IMR-90 (cell line): Measurements from ENCODE around the gene HSPG2. TPM values are rescaled to one million over a fixed set of nuclear protein-coding genes. Genes with fewer than 3 reads are reported as not detected.

ENCODE experiments used
- ATAC-seq: fragments of 200-7000 bp; cut with Tn5 transposase; 2 replicates; pipeline ENCODE4 v1.9.1; 2020; ENCODE audit warnings: low read depth, mild to moderate bottlenecking, moderate library complexity
- BruUV-seq: library from RNA; stranded (reverse); fragments of 400-500 nt; replicated peaks from 2 replicates; lab custom pipeline; 2021; lab: Mats Ljungman, UMichigan
- CTCF ChIA-PET: fragments of 300-600 bp; formaldehyde crosslinking; extraction: SDS; loops from one replicate; lab custom pipeline; 2021; ENCODE audit warnings: antibody characterized with exemption; lab: Yijun Ruan, JAX
- POLR2A ChIA-PET: fragments of 300-600 bp; sonication (Branson Sonifier 250); formaldehyde crosslinking; loops from one replicate; lab custom pipeline; 2022; ENCODE audit warnings: antibody characterized with exemption; ENCODE audit not compliant: unreplicated experiment; lab: Charles Lee
- DNase-seq: peaks from one replicate; pipeline ENCODE4 v3.0.0; 2013
- H2AFZ ChIP-seq: replicated peaks from 2 replicates; pipeline ENCODE3; 2013; ENCODE audit warnings: low read length, mild to moderate bottlenecking; ENCODE audit not compliant: poor library complexity
- H2AK5ac ChIP-seq: 2 replicates; pipeline ENCODE4 v1.6.1; 2013; ENCODE audit warnings: low read depth, low read length, inconsistent platforms
- H2AK9ac ChIP-seq: replicated peaks from 2 replicates; pipeline ENCODE3; 2013; ENCODE audit warnings: mild to moderate bottlenecking, low read depth, low read length, moderate library complexity; ENCODE audit not compliant: poor library complexity
- H2BK120ac ChIP-seq: 2 replicates; pipeline ENCODE4 v1.6.1; 2013; ENCODE audit warnings: low read depth, low read length, inconsistent platforms
- H2BK15ac ChIP-seq: 3 replicates; pipeline ENCODE4 v1.6.1; 2013; ENCODE audit warnings: low read depth, low read length, inconsistent platforms
- H2BK20ac ChIP-seq: 2 replicates; pipeline ENCODE4 v1.6.1; 2013; ENCODE audit warnings: low read depth, mild to moderate bottlenecking, inconsistent platforms, low read length, moderate library complexity
- H2BK5ac ChIP-seq: 2 replicates; pipeline ENCODE4 v1.6.1; 2013; ENCODE audit warnings: mild to moderate bottlenecking, low read depth, low read length, inconsistent platforms; ENCODE audit not compliant: poor library complexity, severe bottlenecking
- H3K14ac ChIP-seq: replicated peaks from 2 replicates; pipeline ENCODE4 v1.6.1; 2013; ENCODE audit warnings: low read depth, low read length, inconsistent platforms
- H3K18ac ChIP-seq: 2 replicates; pipeline ENCODE4 v1.6.1; 2013; ENCODE audit warnings: low read depth, low read length, control low read depth
- H3K23ac ChIP-seq: 2 replicates; pipeline ENCODE4 v1.6.1; 2013; ENCODE audit warnings: low read depth, low read length, inconsistent platforms
- H3K27ac ChIP-seq: 2 replicates; pipeline ENCODE4 v1.5.1; 2013; ENCODE audit warnings: mild to moderate bottlenecking, control low read depth, low read length; ENCODE audit not compliant: insufficient read depth
- H3K27me3 ChIP-seq: 2 replicates; pipeline ENCODE4 v1.6.1; 2013; ENCODE audit warnings: low read length; ENCODE audit not compliant: control insufficient read depth, insufficient read depth
- H3K36me3 ChIP-seq: 2 replicates; pipeline ENCODE4 v1.6.1; 2013; ENCODE audit warnings: low read length, mixed read lengths; ENCODE audit not compliant: control insufficient read depth, insufficient read depth
- H3K4ac ChIP-seq: 2 replicates; pipeline ENCODE4 v1.6.1; 2013; ENCODE audit warnings: low read depth, low read length, inconsistent platforms
- H3K4me1 ChIP-seq: 2 replicates; pipeline ENCODE4 v1.6.1; 2013; ENCODE audit warnings: low read length, mixed read lengths; ENCODE audit not compliant: control insufficient read depth, insufficient read depth
- H3K4me2 ChIP-seq: 2 replicates; pipeline ENCODE4 v1.6.1; 2013; ENCODE audit warnings: low read depth, mild to moderate bottlenecking, control low read depth, low read length, moderate library complexity
- H3K4me3 ChIP-seq: 2 replicates; pipeline ENCODE4 v1.5.1; 2013; ENCODE audit warnings: low read depth, mild to moderate bottlenecking, control low read depth, low read length, moderate library complexity; ENCODE audit not compliant: insufficient read depth
- H3K56ac ChIP-seq: 2 replicates; pipeline ENCODE4 v1.6.1; 2013; ENCODE audit warnings: low read length, inconsistent platforms; ENCODE audit not compliant: insufficient read depth; ENCODE audit errors: extremely low read depth
- H3K79me1 ChIP-seq, 2 experiments: 2 replicates each; pipeline ENCODE4 v1.6.1; 2013; ENCODE audit warnings: low read length in 2 of 2, inconsistent platforms in 1 of 2, low read depth in 1 of 2
- H3K9ac ChIP-seq: 2 replicates; pipeline ENCODE4 v1.6.1; 2013; ENCODE audit warnings: low read depth, low read length, control low read depth
- H3K9me1 ChIP-seq: 2 replicates; pipeline ENCODE4 v1.6.1; 2013; ENCODE audit warnings: low read length, inconsistent platforms; ENCODE audit not compliant: insufficient read depth
- H3K9me3 ChIP-seq: 2 replicates; pipeline ENCODE4 v1.6.1; 2013; ENCODE audit warnings: low read length; ENCODE audit not compliant: control insufficient read depth, insufficient read depth
- H4K20me1 ChIP-seq: 2 replicates; pipeline ENCODE4 v1.6.1; 2013; ENCODE audit warnings: low read length, inconsistent platforms; ENCODE audit not compliant: insufficient read depth
- H4K5ac ChIP-seq: 2 replicates; pipeline ENCODE4 v1.6.1; 2013; ENCODE audit warnings: mild to moderate bottlenecking, low read depth, low read length, control low read depth
- H4K8ac ChIP-seq, 2 experiments: 2 replicates each; pipeline ENCODE4 v1.6.1; 2013; ENCODE audit warnings: low read depth in 2 of 2, low read length in 2 of 2, control low read depth in 1 of 2, inconsistent platforms in 1 of 2
- H4K91ac ChIP-seq: 2 replicates; pipeline ENCODE4 v1.6.1; 2013; ENCODE audit warnings: low read depth, low read length, inconsistent platforms; ENCODE audit not compliant: insufficient read depth
- BHLHE40 ChIP-seq: fragments of 150-350 bp; IDR thresholded peaks from 2 replicates; pipeline ENCODE4 v1.6.1; 2016; ENCODE audit warnings: mild to moderate bottlenecking, low read depth, low read length
- MAFK ChIP-seq: IDR thresholded peaks from 2 replicates; pipeline ENCODE4 v1.6.1; 2012; ENCODE audit warnings: low read depth, low read length, improper control_type of control experiment
- MAZ ChIP-seq: IDR thresholded peaks from 2 replicates; pipeline ENCODE4 v1.6.1; 2012; ENCODE audit warnings: low read depth, mild to moderate bottlenecking, low read length, improper control_type of control experiment, moderate library complexity, borderline replicate concordance
- RFX5 ChIP-seq: IDR thresholded peaks from 2 replicates; pipeline ENCODE4 v1.8.0; 2012; ENCODE audit warnings: low read depth, mild to moderate bottlenecking, low read length, moderate library complexity
- WGBS, 2 experiments: methylation state at CpG; one replicate each; pipeline versions ENCODE4 v1.1.5 to v1.1.7; 2013; ENCODE audit warnings: missing lambda C conversion rate in 2 of 2; ENCODE audit not compliant: insufficient read length in 1 of 2; ENCODE audit errors: extremely low coverage in 2 of 2; 5-methylcytosine and 5-hydroxymethylcytosine counted together
- dilution Hi-C: fragments of 300-500 bp; cut with HindIII; formaldehyde crosslinking; loops from one replicate; pipeline ENCODE4 v1.14.3; 2018; ENCODE audit warnings: low sequenced_read_pairs; ENCODE audit not compliant: unreplicated experiment
- in situ Hi-C: fragments of 300-500 bp; cut with MboI; formaldehyde crosslinking; loops from 3 replicates; pipeline ENCODE4 v1.14.3; 2019; ENCODE audit warnings: low sequenced_read_pairs, inconsistent platforms, mixed read lengths
- intact Hi-C: fragments of 100-400 bp; cut with micrococcal nuclease; formaldehyde crosslinking; loops from 2 replicates; pipeline ENCODE4 v1.10.0; 2022
- polyA plus RNA-seq, 3 experiments: library from polyadenylated mRNA; depleted of rRNA; stranded (reverse); fragments of >200 nt; gene quantifications; 2 replicates each; pipeline ENCODE4 v1.2.3, GENCODE V29; 2012; ENCODE audit warnings: low replicate concordance in 1 of 3
- total RNA-seq: library from RNA; depleted of rRNA; stranded (reverse); fragments of >200 nt; gene quantifications from 2 replicates; pipeline ENCODE4 v1.2.3, GENCODE V29; 2012
- TF ChIP-seq, protein P1 (sequence below): conservative IDR thresholded peaks from 2 replicates; pipeline ENCODE4 v1.5.1; 2012; ENCODE audit warnings: mild to moderate bottlenecking, low read depth, low read length, improper control_type of control experiment
- TF ChIP-seq, protein P2 (sequence below): fragments of 150-350 bp; IDR thresholded peaks from 2 replicates; pipeline ENCODE4 v1.6.1; 2016; ENCODE audit warnings: low read depth, mild to moderate bottlenecking, low read length, moderate library complexity, borderline replicate concordance

Gene HSPG2
- total and polyA plus RNA-seq, 2 of the 4 experiments (the other 2 are of a cell fraction), result 15.8 to 94.0 TPM

DNA sequence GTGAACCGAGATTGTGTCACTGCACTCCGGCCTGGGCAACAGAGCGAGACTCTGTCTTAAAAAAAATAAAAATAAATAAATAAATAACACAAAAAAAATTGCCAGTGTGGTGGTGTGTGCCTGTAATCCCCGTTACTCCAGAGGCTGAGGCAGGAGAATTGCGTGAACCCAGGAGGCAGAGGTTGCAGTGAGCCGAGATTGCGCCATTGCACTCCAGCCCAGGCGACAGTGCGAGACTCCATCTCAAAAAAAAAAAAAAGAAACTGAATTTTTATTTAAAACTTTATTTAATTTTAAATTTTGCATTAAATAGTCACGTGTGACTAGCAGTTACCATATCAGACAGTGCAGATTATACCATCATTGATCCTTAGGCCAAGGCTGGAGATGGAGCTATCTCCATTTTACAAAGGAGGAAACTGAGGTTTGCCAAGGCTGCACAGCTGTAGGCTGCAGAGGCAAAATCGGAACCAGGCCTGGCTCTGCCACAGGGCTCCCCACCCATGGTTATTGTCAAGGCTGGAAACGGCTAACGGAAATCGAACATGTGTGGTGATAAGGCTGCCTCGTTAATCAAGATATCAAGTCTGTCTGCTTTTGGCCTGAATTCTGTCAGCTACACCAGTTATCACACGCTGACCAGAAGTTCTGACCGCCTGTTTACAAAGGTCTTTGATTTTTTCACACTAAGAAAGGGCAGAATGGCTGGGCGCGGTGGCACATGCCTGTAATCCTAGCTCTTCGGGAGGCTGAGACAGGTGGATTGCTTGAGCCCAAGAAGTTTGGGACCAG, 20.5 kb downstream of the HSPG2 start:
- intact Hi-C loops, result loop anchor here (5.0 kb wide), 2 partner anchors 46 to 216 kb away; no protein-coding TSS in a partner anchor
- H2BK20ac ChIP-seq, result no peak overlapping the region
- no peak overlapping the region for H3K14ac ChIP-seq
- no peak overlapping the region for H3K4me2 ChIP-seq
- H3K4me1 ChIP-seq, result peaks cover 31% of the 10 kb centered on the region
- H2AK9ac ChIP-seq, result no peak overlapping the region
- H2AK5ac ChIP-seq, result no peak overlapping the region
- ChIA-PET CTCF (no interaction called here), POLR2A (no interaction called here)
- peaks cover 38% of the 10 kb centered on the region for H4K20me1 ChIP-seq
- H3K27me3 ChIP-seq, result no peaks in the 10 kb centered on the region
- WGBS, 2 experiments, result 91% methylated on average over 11 of the region's 20 CpGs; no CpG with 5 or more reads in 1 of the 2 experiments
- peaks cover 34 to 89% of the 10 kb centered on the region in 2 experiments for H3K79me1 ChIP-seq
- no peak overlapping the region for H2BK120ac ChIP-seq
- ATAC-seq (no peak), DNase-seq (no peak)
- no peak overlapping the region for H3K23ac ChIP-seq
- no TSS peak for BruUV-seq
- dilution Hi-C loops, result no loop called here
- no peak overlapping the region for H2AFZ ChIP-seq
- H3K9me1 ChIP-seq, result peaks cover 21% of the 10 kb centered on the region
- no peak overlapping the region for H4K8ac ChIP-seq
- no peak overlapping the region for H3K4ac ChIP-seq
- in situ Hi-C loops, result no loop called here
- H4K91ac ChIP-seq, result no peak overlapping the region
- no peak overlapping the region for H3K56ac ChIP-seq
- H3K9me3 ChIP-seq, result no peaks in the 10 kb centered on the region
- no peak overlapping the region for H4K5ac ChIP-seq
- TF ChIP-seq MAFK (no peak), RFX5 (no peak), BHLHE40 (no peak), MAZ (no peak)
- TF ChIP-seq, protein P1, sequence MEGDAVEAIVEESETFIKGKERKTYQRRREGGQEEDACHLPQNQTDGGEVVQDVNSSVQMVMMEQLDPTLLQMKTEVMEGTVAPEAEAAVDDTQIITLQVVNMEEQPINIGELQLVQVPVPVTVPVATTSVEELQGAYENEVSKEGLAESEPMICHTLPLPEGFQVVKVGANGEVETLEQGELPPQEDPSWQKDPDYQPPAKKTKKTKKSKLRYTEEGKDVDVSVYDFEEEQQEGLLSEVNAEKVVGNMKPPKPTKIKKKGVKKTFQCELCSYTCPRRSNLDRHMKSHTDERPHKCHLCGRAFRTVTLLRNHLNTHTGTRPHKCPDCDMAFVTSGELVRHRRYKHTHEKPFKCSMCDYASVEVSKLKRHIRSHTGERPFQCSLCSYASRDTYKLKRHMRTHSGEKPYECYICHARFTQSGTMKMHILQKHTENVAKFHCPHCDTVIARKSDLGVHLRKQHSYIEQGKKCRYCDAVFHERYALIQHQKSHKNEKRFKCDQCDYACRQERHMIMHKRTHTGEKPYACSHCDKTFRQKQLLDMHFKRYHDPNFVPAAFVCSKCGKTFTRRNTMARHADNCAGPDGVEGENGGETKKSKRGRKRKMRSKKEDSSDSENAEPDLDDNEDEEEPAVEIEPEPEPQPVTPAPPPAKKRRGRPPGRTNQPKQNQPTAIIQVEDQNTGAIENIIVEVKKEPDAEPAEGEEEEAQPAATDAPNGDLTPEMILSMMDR, result no peak
- TF ChIP-seq, protein P2, sequence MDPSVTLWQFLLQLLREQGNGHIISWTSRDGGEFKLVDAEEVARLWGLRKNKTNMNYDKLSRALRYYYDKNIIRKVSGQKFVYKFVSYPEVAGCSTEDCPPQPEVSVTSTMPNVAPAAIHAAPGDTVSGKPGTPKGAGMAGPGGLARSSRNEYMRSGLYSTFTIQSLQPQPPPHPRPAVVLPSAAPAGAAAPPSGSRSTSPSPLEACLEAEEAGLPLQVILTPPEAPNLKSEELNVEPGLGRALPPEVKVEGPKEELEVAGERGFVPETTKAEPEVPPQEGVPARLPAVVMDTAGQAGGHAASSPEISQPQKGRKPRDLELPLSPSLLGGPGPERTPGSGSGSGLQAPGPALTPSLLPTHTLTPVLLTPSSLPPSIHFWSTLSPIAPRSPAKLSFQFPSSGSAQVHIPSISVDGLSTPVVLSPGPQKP, result no peak
- H2BK15ac ChIP-seq, result no peak overlapping the region
- H2BK5ac ChIP-seq, result no peak overlapping the region
- no peak overlapping the region for H3K27ac ChIP-seq
- H3K18ac ChIP-seq, result no peak overlapping the region
- no peak overlapping the region for H3K9ac ChIP-seq
- peaks cover 2% of the 10 kb centered on the region for H3K36me3 ChIP-seq
- no peak overlapping the region for H3K4me3 ChIP-seq
